Spleen (tissue), 11 donors: ENCODE results near the gene ADCK1. TPM values are rescaled to one million over a fixed set of nuclear protein-coding genes. Genes with fewer than 3 reads are reported as not detected.
"Not testable (repeated sequence)": the region's sequence is repeated elsewhere in the genome, so short reads cannot be mapped to it uniquely, and the experiment has no call there.

Experiments used
- DNase-seq: peaks from one replicate; pipeline ENCODE4 v3.0.0-alpha.2; 2020
- H3K27ac ChIP-seq, 8 donors: fragments of 200-600 bp; sonication (generic) in 7 of 8; 1 replicate in 4 of 8; 2 replicates in 4 of 8; pipeline versions ENCODE4 v1.5.0 to v1.8.0; 2016 to 2021; ENCODE audit warnings: inconsistent platforms in 4 of 8, mild to moderate bottlenecking in 4 of 8, moderate library complexity in 1 of 8
- H3K27me3 ChIP-seq, 7 donors: fragments of 200-600 bp; sonication (generic) in 6 of 7; replicated peaks in 1 of 7; 1 replicate in 4 of 7; 2 replicates in 3 of 7; pipeline versions ENCODE4 v1.5.0 to v1.8.0; 2016 to 2021; ENCODE audit warnings: inconsistent platforms in 3 of 7, mild to moderate bottlenecking in 1 of 7
- H3K36me3 ChIP-seq, 6 donors: fragments of 200-600 bp; sonication (generic) in 5 of 6; 1 replicate in 4 of 6; 2 replicates in 2 of 6; pipeline versions ENCODE4 v1.5.0 to v1.8.0; 2016 to 2021; ENCODE audit warnings: inconsistent platforms in 2 of 6
- H3K4me1 ChIP-seq, 6 donors: fragments of 200-600 bp; sonication (generic) in 5 of 6; 1 replicate in 3 of 6; 2 replicates in 3 of 6; pipeline versions ENCODE4 v1.5.0 to v1.8.0; 2016 to 2021; ENCODE audit warnings: inconsistent platforms in 3 of 6
- H3K4me3 ChIP-seq, 8 donors: fragments of 200-600 bp; sonication (generic) in 7 of 8; 1 replicate in 4 of 8; 2 replicates in 4 of 8; pipeline versions ENCODE4 v1.5.0 to v1.8.0; 2016 to 2021; ENCODE audit warnings: inconsistent platforms in 4 of 8, mild to moderate bottlenecking in 4 of 8, moderate library complexity in 2 of 8
- H3K9me3 ChIP-seq, 8 donors: fragments of 200-600 bp; sonication (generic) in 7 of 8; 1 replicate in 4 of 8; 2 replicates in 4 of 8; pipeline versions ENCODE4 v1.5.0 to v1.8.0; 2016 to 2021; ENCODE audit warnings: inconsistent platforms in 4 of 8
- CTCF ChIP-seq, 11 experiments: fragments of 200-600 bp in 7 of 11; fragments of 450-650 bp in 4 of 11; sonication (generic) in 4 of 11; IDR thresholded peaks in 8 of 11; conservative IDR thresholded peaks in 3 of 11; 1 replicate in 7 of 11; 2 replicates in 4 of 11; pipeline versions ENCODE4 v1.4.0 to v1.8.0; 2016 to 2021; ENCODE audit warnings: antibody characterized with exemption in 11 of 11, inconsistent platforms in 4 of 11, mild to moderate bottlenecking in 1 of 11
- POLR2A ChIP-seq, 3 donors: fragments of 450-650 bp; IDR thresholded peaks; one replicate each; pipeline ENCODE4 v1.5.1; 2017; ENCODE audit warnings: antibody characterized with exemption in 3 of 3, mild to moderate bottlenecking in 1 of 3
- POLR2AphosphoS5 ChIP-seq, 3 donors: sonication (generic); formaldehyde crosslinking; IDR thresholded peaks; one replicate each; pipeline ENCODE4 v1.5.1; 2017; ENCODE audit warnings: antibody characterized with exemption in 3 of 3
- WGBS, 5 donors: extraction: QIAGEN DNeasy Blood & Tissue Kit in 3 of 5; methylation state at CpG; one replicate each; pipeline versions ENCODE4 v1.1.5 to v1.1.7; 2013 to 2018; 5-methylcytosine and 5-hydroxymethylcytosine counted together
- intact Hi-C: fragments of 100-400 bp; cut with DNase I; formaldehyde crosslinking; loops from one replicate; pipeline ENCODE4 v1.15.0; 2023; ENCODE audit warnings: low total_unique reads
- polyA plus RNA-seq, 3 donors: library from polyadenylated mRNA; stranded (reverse); fragments of 200-250 nt; gene quantifications; one replicate each; pipeline ENCODE4 v1.2.1, GENCODE V29; 2013
- total RNA-seq, 7 donors: library from RNA; depleted of rRNA in 3 of 7; stranded (reverse); fragments of >200 nt in 3 of 7; fragmentation: NEBNext Ultra II Directional in 4 of 7; extraction: Animal tissue kit (Norgen Biotek cat#: 25700) in 4 of 7; gene quantifications; one replicate each; pipeline versions ENCODE4 v1.1.0 to v1.2.1, GENCODE V29; 2016 to 2021
- donor health status: healthy with polysubstance abuse.
- donor health status: DM: no; HTN: no; CAD: no; lungs with moderate emphysema.
- donor health status: DM: no; HTN: no; CAD: no.
- donor health status: Bipolar disorder and iron deficiency.
- donor health status: healthy.
- donor health status: DM: no; HTN: no; CAD: no.
- donor health status: DM: yes; HTN: yes; CAD: no.

ADCK1 gene
- total and polyA plus RNA-seq, 10 donors: 5.0 to 14.0 (median 9.0) TPM

- intact Hi-C loops: no loop called here
- Histone ChIP-seq H3K27ac (no peak overlapping the region), H3K9me3 (peaks cover 0 to 3% (median 0%) of the 10 kb centered on the region in 8 donors), H3K4me1 (no peaks in the 10 kb centered on the region), H3K27me3 (no peaks in the 10 kb centered on the region), H3K4me3 (no peak overlapping the region), H3K36me3 (peaks cover 0 to 19% (median 0%) of the 10 kb centered on the region in 6 donors)
- 73 to 88% (median 82%) methylated on average over 4 of the region's 4 CpGs for WGBS, 5 donors
- TF ChIP-seq CTCF (IDR thresholded peaks at IDR 0.05 in 8 of 11, conservative IDR thresholded peaks at IDR 0.05 in 3 of 11): no peak
- no peak for TF ChIP-seq POLR2AphosphoS5 (IDR thresholded peaks at IDR 0.05)
- no peak for TF ChIP-seq POLR2A (IDR thresholded peaks at IDR 0.05)
- no peak for DNase-seq
Measured at GRCh38 chr14:77914073-77914721, 114.3 kb downstream of the ADCK1 start.

- H3K9me3 ChIP-seq, H3K27me3 ChIP-seq, H3K4me1 ChIP-seq, H3K27ac ChIP-seq, H3K4me3 ChIP-seq, DNase-seq, intact Hi-C loops: not testable (repeated sequence)
- peaks cover 0 to 19% (median 0%) of the 10 kb centered on the region in 6 donors for H3K36me3 ChIP-seq
- WGBS, 5 donors: 84 to 97% (median 93%) methylated on average over 2 of the region's 2 CpGs
Measured at GRCh38 chr14:77915390-77915789, 115.5 kb downstream of the ADCK1 start.

- peaks cover 0 to 13% (median 0%) of the 10 kb centered on the region in 6 donors for H3K36me3 ChIP-seq
- peaks cover 0 to 11% (median 4%) of the 10 kb centered on the region in 8 donors for H3K9me3 ChIP-seq
- no peaks in the 10 kb centered on the region for H3K4me1 ChIP-seq
- H3K27me3 ChIP-seq: no peaks in the 10 kb centered on the region
- TF ChIP-seq CTCF (IDR thresholded peaks at IDR 0.05 in 8 of 11, conservative IDR thresholded peaks at IDR 0.05 in 3 of 11) (no peak), POLR2A (IDR thresholded peaks at IDR 0.05) (no peak), POLR2AphosphoS5 (IDR thresholded peaks at IDR 0.05) (no peak)
- H3K4me3 ChIP-seq: no peak overlapping the region
- DNase-seq: no peak
- intact Hi-C loops: no loop called here
- WGBS, 5 donors: 79 to 87% (median 86%) methylated on average over 7 of the region's 7 CpGs
- H3K27ac ChIP-seq: no peak overlapping the region
Measured at GRCh38 chr14:77917491-77918201, 117.7 kb downstream of the ADCK1 start.

GRCh38 chr14:77918448-77918847 lies 118.5 kb downstream of the ADCK1 start:
- Histone ChIP-seq H3K9me3 (peaks cover 0 to 11% (median 4%) of the 10 kb centered on the region in 8 donors), H3K4me3 (no peak overlapping the region), H3K27me3 (no peaks in the 10 kb centered on the region), H3K4me1 (no peaks in the 10 kb centered on the region), H3K36me3 (peaks cover 0 to 5% (median 0%) of the 10 kb centered on the region in 6 donors), H3K27ac (no peak overlapping the region)
- intact Hi-C loops: no loop called here
- TF ChIP-seq POLR2A (IDR thresholded peaks at IDR 0.05) (no peak), CTCF (IDR thresholded peaks at IDR 0.05 in 8 of 11, conservative IDR thresholded peaks at IDR 0.05 in 3 of 11) (no peak), POLR2AphosphoS5 (IDR thresholded peaks at IDR 0.05) (no peak)
- no peak for DNase-seq
- 62 to 69% (median 65%) methylated on average over 2 of the region's 2 CpGs for WGBS, 5 donors
